Activated T-cell treated with anti-CD3 and anti-CD28 coated beads, Interleukin-2, amount 50 U/mL, for 24 hours (primary cell): ENCODE results near the gene SLC7A1.

Experiments
- DNase-seq: peaks from one replicate; pipeline ENCODE4 v3.0.0-alpha.2; 2020
- H3K27ac Mint-ChIP-seq: 2 replicates; pipeline ENCODE4 v1.8.0; 2020; ENCODE audit warnings: mild to moderate bottlenecking, mixed read lengths
- H3K27me3 Mint-ChIP-seq: 2 replicates; pipeline ENCODE4 v1.8.0; 2020; ENCODE audit warnings: mixed read lengths
- H3K36me3 Mint-ChIP-seq: 2 replicates; pipeline ENCODE4 v1.8.0; 2020; ENCODE audit warnings: low read depth, mixed read lengths
- H3K4me1 Mint-ChIP-seq: 2 replicates; pipeline ENCODE4 v1.8.0; 2020; ENCODE audit warnings: low read depth, mixed read lengths
- H3K4me3 Mint-ChIP-seq: 2 replicates; pipeline ENCODE4 v1.8.0; 2020; ENCODE audit warnings: mild to moderate bottlenecking, moderate library complexity, mixed read lengths
- H3K9me3 Mint-ChIP-seq: 2 replicates; pipeline ENCODE4 v1.8.0; 2020; ENCODE audit warnings: mixed read lengths

SLC7A1 gene

GRCh38 chr13:29523199-29523961 lies 72.1 kb downstream of the SLC7A1 start:
- no peaks in the 10 kb centered on the region for H3K4me1 Mint-ChIP-seq
- H3K36me3 Mint-ChIP-seq, result peaks cover 97% of the 10 kb centered on the region
- no peak for DNase-seq
- H3K9me3 Mint-ChIP-seq, result no peaks in the 10 kb centered on the region
- H3K4me3 Mint-ChIP-seq, result no peak overlapping the region
- H3K27me3 Mint-ChIP-seq, result no peaks in the 10 kb centered on the region
- peak overlapping the region; percentile 44 for H3K27ac Mint-ChIP-seq

GRCh38 chr13:29522044-29522685 lies 73.3 kb downstream of the SLC7A1 start:
- DNase-seq, result no peak
- H3K27ac Mint-ChIP-seq, result no peak overlapping the region
- no peak overlapping the region for H3K4me3 Mint-ChIP-seq
- peaks cover 97% of the 10 kb centered on the region for H3K36me3 Mint-ChIP-seq
- H3K9me3 Mint-ChIP-seq, result no peaks in the 10 kb centered on the region
- no peaks in the 10 kb centered on the region for H3K4me1 Mint-ChIP-seq
- no peaks in the 10 kb centered on the region for H3K27me3 Mint-ChIP-seq

DNA sequence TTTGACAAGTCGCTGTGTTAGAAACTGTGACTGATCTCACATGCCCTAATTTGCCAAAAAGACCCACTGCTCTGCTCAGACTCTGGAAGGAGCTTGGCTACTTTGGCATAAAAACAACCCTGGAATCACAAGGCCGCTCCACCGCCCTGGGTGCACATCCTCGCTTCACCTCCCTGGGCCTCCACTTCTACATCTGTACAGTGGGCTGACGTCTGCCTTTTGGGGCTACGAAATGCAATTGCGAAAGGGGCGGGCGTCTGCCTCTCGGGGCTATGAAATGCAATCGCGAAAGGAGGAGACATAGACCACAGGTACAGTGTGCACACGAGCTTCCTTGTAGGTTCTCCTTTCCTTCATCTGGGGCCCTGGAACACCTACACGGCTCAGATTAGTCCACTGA lies 74.2 kb downstream of the SLC7A1 start:
- Mint-ChIP-seq H3K4me3 (no peak overlapping the region), H3K9me3 (no peaks in the 10 kb centered on the region), H3K27me3 (no peaks in the 10 kb centered on the region)

DNA sequence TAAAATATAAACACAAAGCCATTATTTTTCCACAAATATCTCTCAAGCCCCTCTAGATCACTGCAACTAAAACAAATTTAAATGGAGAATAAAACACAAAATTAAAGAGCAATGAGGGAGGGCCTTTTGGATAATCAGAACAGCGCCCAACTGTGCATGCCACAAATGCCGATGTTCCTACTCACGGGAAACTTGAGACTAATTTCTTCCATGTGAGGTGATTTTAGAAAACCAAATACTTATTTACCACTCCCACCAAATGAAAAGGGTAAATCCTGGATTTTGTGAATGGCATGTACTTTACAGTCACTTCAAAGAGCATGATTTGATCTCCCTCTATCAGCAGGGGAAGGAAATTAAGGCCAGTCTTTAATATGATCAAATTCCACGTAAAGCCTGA lies 74.8 kb downstream of the SLC7A1 start:
- H3K9me3 Mint-ChIP-seq, result no peaks in the 10 kb centered on the region
- H3K27me3 Mint-ChIP-seq, result no peaks in the 10 kb centered on the region
- H3K27ac Mint-ChIP-seq, result no peak overlapping the region
- peaks cover 98% of the 10 kb centered on the region for H3K36me3 Mint-ChIP-seq
- H3K4me3 Mint-ChIP-seq, result no peak overlapping the region
- no peaks in the 10 kb centered on the region for H3K4me1 Mint-ChIP-seq
- DNase-seq, result no peak

More for the DNA sequence above, 74.2 kb downstream of the SLC7A1 start:
- H3K36me3 Mint-ChIP-seq, result peaks cover 97% of the 10 kb centered on the region
- no peak for DNase-seq
- no peaks in the 10 kb centered on the region for H3K4me1 Mint-ChIP-seq
- no peak overlapping the region for H3K27ac Mint-ChIP-seq

- Mint-ChIP-seq H3K36me3 (peaks cover 98% of the 10 kb centered on the region), H3K9me3 (no peaks in the 10 kb centered on the region), H3K27me3 (no peaks in the 10 kb centered on the region), H3K4me1 (no peaks in the 10 kb centered on the region), H3K27ac (peak overlapping the region; percentile 56), H3K4me3 (no peak overlapping the region)
- DNase-seq, result no peak
Measured at GRCh38 chr13:29519921-29520320, 75.6 kb downstream of the SLC7A1 start.

DNA sequence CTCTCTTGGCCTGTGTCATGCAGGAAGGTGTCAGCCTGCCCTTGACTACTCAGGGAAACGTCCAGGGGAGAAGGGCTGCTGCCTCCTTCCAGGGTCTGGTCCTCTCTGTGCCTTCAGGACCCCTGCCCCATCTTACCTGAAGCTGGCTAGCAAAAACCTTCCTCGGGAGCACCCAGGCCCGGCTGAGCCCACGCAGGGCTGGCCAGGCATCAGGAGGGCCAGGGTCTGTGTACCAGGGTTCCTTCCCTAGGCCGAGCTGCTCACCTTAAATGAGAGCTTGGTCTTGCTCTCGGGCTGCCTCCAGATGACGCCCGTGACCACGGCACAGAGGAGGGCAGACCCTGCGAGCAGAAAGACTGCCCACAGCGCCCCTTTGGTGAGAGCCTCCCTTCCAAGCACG lies 78.6 kb downstream of the SLC7A1 start:
- Mint-ChIP-seq H3K27ac (no peak overlapping the region), H3K9me3 (no peaks in the 10 kb centered on the region), H3K27me3 (no peaks in the 10 kb centered on the region), H3K4me3 (no peak overlapping the region), H3K4me1 (peaks cover 2% of the 10 kb centered on the region), H3K36me3 (peaks cover 99% of the 10 kb centered on the region)
- no peak for DNase-seq

DNA sequence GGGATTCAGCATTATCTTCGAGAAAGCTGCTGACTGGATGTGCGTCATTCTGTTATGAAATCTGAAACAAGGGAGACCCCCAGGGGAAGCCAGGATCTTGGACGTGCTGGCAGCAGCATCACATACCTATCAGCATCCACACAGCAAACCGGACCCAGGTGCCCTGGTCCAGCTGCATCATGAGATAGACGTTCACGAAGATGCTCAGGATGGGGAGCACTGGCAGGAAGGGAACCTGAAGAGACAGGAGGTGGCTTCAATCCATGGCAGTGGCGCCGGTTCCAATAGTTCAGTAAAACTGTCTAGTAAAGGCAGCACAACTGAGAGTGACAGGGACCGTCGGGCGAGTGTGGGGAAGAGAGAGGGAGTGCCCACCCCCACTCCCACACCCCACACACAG lies 79.5 kb downstream of the SLC7A1 start:
- Mint-ChIP-seq H3K4me3 (no peak overlapping the region), H3K27ac (no peak overlapping the region), H3K9me3 (no peaks in the 10 kb centered on the region), H3K4me1 (peaks cover 2% of the 10 kb centered on the region), H3K27me3 (no peaks in the 10 kb centered on the region), H3K36me3 (peaks cover 99% of the 10 kb centered on the region)
- no peak for DNase-seq

DNA sequence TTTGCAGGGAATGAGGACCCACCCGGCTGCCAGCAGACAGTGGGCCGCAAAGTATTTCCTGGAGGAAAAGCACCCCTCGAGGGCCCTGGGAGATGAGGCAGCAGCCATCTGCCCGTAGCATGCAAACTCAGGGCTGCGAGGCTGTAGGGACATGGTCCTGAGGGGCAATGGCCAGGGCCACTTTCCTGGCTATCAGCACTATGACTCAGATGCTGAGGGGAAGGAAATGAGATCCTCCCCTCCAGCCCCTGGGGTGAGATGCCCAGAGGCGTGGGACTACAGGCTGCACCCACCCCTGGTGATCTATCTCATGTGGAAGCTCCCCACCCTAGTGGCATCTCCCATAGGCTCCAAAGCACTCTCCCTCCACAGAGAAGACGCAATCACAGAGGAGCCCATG lies 80.1 kb downstream of the SLC7A1 start:
- peaks cover 2% of the 10 kb centered on the region for H3K4me1 Mint-ChIP-seq
- no peaks in the 10 kb centered on the region for H3K27me3 Mint-ChIP-seq
- H3K9me3 Mint-ChIP-seq, result no peaks in the 10 kb centered on the region
- H3K4me3 Mint-ChIP-seq, result no peak overlapping the region
- H3K36me3 Mint-ChIP-seq, result peaks cover 99% of the 10 kb centered on the region
- peak overlapping the region; percentile 40 for H3K27ac Mint-ChIP-seq
- no peak for DNase-seq

DNA sequence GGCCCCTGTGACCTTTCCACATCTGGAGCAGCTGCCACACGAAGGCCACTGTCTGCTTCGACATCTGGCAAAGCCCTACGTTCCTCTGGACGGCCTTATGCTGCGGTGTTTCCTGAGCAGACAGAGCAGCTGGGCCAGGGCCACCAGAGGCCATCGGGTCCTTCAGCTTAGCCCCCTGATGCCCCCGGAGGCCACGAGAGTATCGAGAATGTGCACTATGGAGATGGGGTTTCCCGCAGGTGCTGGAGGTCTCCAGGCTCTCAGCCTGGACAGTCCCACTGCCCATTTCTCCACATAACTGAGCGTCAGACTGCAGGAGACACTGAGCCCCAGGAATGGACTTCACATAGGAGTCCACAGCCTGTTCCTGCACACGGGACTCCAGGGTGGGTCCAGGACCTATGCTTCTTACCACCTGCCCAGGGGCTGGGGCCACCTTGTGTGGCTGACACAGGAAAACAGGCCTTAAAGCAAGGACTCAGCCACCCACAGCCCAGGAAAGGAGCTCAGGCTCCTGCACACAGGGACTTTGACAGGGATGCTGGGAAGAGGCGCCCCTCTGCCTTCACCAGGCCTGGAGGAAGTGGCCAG lies 80.7 kb downstream of the SLC7A1 start:
- H3K27ac Mint-ChIP-seq, result peak overlapping the region; percentile 37
- peaks cover 99% of the 10 kb centered on the region for H3K36me3 Mint-ChIP-seq
- H3K4me3 Mint-ChIP-seq, result no peak overlapping the region
- no peaks in the 10 kb centered on the region for H3K9me3 Mint-ChIP-seq
- no peak for DNase-seq
- no peaks in the 10 kb centered on the region for H3K27me3 Mint-ChIP-seq
- H3K4me1 Mint-ChIP-seq, result peaks cover 2% of the 10 kb centered on the region

DNA sequence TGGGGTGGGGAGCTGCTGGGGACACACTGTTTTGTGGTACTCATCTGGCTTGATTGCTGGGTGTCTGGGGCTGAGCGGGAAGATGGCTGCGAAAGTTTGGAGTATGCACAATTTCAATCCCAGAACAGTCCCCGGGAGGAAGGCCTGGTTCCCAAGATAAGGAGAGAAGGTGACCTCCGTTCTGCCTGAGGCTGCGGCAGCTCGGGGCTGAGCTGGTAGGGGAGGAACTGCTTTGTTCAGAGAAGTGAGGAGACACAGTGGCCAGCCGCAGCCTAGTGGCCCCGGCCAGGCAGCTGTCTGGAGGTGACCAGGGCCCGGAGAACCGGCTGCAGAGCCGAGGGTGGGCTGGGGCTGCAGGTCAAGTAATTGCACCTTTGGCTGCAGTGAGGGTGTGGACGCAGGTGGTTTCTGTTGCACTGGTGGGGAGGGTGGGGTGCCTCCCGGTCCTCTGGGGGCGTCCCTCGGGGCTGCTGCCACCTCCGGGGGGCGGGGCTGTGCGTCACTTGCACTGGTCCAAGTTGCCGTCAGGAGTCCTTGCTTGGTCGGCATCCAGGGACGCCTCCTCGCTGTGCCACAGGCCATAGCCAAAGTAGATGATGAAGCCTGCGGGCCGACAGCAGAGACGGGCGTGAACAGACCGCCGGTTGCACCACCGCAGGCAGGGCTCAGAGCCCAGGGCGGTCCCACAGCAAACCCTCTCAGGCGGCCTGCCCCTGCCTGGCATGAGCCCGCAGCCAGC lies 81.3 kb downstream of the SLC7A1 start:
- H3K9me3 Mint-ChIP-seq, result no peaks in the 10 kb centered on the region
- DNase-seq, result peak; percentile 28
- H3K27me3 Mint-ChIP-seq, result no peaks in the 10 kb centered on the region
- H3K36me3 Mint-ChIP-seq, result peaks cover 95% of the 10 kb centered on the region
- peak overlapping the region; percentile 34 for H3K27ac Mint-ChIP-seq
- H3K4me3 Mint-ChIP-seq, result no peak overlapping the region
- H3K4me1 Mint-ChIP-seq, result peaks cover 2% of the 10 kb centered on the region

DNA sequence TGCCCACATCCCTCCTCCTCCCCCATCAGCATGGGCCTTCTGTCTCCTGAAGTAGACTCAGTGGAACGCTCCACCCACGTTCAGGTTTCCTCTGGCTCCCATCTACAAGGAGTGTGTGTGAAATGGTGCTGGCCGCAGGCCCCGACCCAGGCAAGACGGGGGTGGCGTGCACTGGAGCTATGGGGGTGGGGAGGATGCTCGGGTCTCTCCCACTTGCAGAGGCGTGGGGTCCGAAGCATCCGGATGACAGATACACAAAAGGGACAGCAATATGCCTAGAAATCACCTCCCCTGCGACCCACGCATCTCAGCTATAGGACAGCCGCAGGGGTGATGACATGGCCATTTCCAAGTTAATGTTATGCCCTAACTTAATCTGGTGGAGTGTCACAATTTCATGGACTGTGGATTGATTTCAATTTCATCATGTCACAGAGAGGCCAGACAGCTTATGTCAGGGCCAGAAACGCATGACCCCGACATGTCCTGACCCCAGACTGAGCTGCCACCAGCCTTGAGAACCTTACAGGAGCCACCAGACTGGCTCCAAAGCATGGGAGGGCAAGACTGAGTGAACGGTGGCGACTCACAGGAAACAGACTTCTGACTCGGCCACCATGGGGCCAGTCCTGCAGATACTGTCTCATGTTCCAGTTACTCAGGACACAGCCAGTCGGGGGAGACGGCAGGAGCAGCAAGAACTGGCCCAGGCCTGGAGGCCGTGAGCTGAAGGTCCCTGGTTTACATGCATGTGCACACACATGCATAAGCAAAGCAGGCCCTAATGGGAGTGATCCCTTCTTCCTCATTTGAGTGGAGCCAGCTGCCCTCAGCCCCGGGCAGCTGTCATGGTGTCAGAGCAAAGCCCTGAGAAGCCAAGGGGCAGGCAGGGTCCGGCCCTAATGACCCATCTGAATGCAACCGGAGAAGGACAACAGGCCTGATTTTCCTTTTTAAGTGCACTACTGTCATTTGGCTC lies 82.2 kb downstream of the SLC7A1 start:
- peaks cover 95% of the 10 kb centered on the region for H3K36me3 Mint-ChIP-seq
- DNase-seq, result peak; percentile 30
- peak overlapping the region; percentile 34 for H3K27ac Mint-ChIP-seq
- H3K27me3 Mint-ChIP-seq, result no peaks in the 10 kb centered on the region
- peaks cover 2% of the 10 kb centered on the region for H3K4me1 Mint-ChIP-seq
- H3K9me3 Mint-ChIP-seq, result no peaks in the 10 kb centered on the region
- H3K4me3 Mint-ChIP-seq, result no peak overlapping the region

DNA sequence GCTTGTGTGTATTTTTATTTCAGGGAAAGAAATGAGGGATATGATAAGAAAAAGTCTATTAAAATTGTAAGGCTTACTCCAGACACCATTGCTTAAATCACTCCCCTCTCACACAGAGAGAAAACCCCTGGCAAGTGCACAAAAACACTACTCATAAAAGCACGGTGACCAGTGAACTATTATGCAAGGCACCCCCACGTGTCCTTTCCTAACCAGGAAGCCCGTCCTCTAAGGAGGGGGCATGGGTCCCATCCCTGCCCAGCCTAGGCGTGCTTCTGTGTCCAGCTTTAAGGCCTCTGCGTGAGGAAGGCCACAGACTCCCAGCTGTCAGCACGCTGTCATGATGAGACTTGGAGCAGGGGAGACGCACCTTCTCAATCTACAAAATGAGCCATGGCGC lies 83.5 kb downstream of the SLC7A1 start:
- H3K4me1 Mint-ChIP-seq, result peaks cover 2% of the 10 kb centered on the region
- no peaks in the 10 kb centered on the region for H3K9me3 Mint-ChIP-seq
- H3K27ac Mint-ChIP-seq, result peak overlapping the region; percentile 51
- H3K4me3 Mint-ChIP-seq, result no peak overlapping the region
- no peaks in the 10 kb centered on the region for H3K27me3 Mint-ChIP-seq
- peaks cover 88% of the 10 kb centered on the region for H3K36me3 Mint-ChIP-seq
- no peak for DNase-seq

- Mint-ChIP-seq H3K4me3 (no peak overlapping the region), H3K36me3 (peaks cover 81% of the 10 kb centered on the region), H3K27ac (peak overlapping the region; percentile 51), H3K4me1 (peaks cover 2% of the 10 kb centered on the region), H3K27me3 (no peaks in the 10 kb centered on the region), H3K9me3 (no peaks in the 10 kb centered on the region)
- no peak for DNase-seq
Measured at GRCh38 chr13:29511106-29511796, 84.2 kb downstream of the SLC7A1 start.
